ENCODE measurements around the gene TATDN3.
A peak's percentile ranks its signal among the peaks of the same experiment; 100 is the strongest.
"Not testable (repeated sequence)": the region's sequence is repeated elsewhere in the genome, so short reads cannot be mapped to it uniquely, and the experiment has no call there.

TATDN3 gene

GRCh38 chr1:212791676-212792395, at the start of gene TATDN3, which contains the start of gene NSL1:
Gene TATDN3, plus strand, starts transcription at chr1:212791894. Its CDS starts 28 bp downstream, at chr1:212791922.
Gene NSL1, minus strand, starts transcription at chr1:212791777. Its CDS starts 14 bp downstream, at chr1:212791763.
- DNase-seq (ENCODE audit: low read depth in 2 of 2): peak; percentile 80 to 82

GRCh38 chr1:212743901-212744475, 47.7 kb upstream of the TATDN3 start:
- no peak for DNase-seq (ENCODE audit: low read depth in 2 of 2)

GRCh38 chr1:212745303-212745702, 46.4 kb upstream of the TATDN3 start:
- no peak for DNase-seq (ENCODE audit: low read depth in 2 of 2)

DNA sequence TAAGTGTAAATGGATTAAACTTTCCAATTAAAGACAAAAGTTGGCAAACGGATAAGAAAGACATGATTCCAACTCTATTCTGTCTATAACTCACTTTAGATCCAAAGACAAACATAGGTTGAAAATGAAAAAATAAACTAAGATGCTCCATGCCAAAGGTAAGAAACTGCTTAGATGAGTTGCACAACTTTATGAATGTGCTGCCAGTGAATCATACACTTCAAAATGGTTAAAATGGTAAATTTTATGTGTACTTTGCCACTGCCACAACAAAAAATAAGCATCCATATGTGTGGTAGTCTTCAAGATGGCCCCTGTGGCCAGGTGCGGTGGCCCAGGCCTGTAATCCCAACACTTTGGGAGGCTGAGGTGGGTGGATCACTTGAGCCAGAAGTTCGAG, 45.1 kb upstream of the TATDN3 start:
- no peak for DNase-seq (ENCODE audit: low read depth in 2 of 2)

DNA sequence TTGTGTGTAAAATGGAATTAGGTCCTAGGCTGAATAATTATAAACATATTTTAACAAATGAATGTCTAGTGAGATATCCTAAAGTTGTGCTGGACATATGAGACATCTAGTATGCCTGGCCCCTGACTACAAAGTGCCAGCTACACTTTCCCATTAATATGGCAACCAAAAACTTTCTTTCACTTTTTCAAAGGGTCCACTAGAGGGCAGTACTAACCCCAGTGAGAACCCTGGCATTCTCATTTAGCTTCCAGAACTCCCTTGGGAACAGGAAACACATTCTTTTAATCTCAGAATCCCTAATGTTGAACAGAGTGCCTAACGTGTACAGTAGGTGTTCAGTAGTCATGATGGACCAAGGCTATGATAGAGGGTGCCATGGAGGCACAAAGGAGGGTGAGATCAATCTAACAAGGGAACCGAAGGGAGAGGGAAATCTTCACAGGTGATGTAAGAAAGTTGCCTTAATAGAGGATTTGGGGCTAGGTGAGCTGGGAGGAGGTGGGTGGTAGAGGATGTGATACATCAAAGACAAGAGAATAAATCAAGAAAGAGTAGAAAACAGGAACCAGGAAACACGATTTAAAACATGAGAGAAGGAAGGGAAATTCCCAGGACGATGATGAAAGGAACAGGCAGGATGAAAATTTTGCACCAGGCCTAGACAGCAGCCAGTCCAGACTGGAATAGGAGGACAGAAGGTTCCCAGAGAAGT, 41.7 kb upstream of the TATDN3 start:
- peak; percentile 52 to 53 for DNase-seq (ENCODE audit: low read depth in 2 of 2)

DNA sequence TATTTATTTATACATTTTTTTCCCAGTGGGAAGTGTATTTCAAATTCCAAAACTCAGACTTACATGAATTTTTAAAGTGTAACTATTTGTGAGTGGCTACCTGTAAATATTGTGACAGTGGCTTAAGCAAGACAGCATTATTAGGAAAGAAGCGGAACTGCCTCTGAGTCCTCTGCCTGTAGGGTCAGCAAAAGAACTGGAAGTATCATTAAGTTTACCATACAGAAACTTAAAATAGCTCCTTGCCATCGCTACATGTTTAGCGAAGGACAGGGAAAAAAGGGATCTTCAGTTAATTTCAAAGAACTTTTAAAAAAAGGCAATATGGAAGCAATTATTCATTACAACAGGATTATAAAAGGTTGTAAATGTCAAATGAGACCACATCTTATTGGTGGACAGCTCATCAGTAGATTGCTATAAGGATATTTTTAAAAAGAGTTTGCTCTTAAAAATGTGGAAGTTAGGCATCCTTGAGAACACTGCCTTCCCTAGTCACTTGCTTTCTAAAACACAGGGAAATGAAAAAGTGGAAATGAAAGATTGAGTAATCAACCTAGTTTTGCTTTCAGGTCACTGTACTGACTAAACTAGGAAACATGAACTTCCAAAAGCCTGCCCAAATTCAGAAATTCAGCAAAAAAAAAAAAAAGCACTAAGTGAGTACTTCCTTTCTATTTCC, 39.3 kb upstream of the TATDN3 start:
- no peak for DNase-seq (ENCODE audit: low read depth in 2 of 2)

DNA sequence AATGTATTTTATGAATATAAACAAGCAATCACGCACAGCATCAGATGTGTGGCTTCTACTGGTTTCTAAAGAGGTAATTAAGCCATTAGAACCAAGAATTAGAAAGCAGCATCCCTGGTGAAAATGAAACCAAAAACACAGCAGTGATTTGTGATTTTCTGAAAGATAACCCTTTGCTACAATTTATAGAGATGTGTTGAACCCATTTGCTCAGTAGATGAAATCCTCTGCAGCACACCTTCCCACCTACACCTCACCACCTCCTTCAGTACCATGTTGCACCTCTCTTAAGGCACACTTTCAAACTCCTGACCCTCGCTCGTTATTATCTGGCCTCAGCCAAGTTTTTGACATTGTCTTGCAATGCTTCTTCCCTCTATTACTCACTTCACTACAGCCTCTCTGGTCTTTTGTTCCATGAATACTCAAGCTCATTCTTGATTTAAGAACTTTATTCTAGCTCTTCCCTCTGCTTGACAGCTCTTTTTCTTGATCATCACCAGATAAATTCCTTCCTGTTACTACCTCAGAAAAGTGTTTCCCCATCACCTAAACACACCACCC, 38.7 kb upstream of the TATDN3 start:
- DNase-seq (ENCODE audit: low read depth in 2 of 2): no peak

DNA sequence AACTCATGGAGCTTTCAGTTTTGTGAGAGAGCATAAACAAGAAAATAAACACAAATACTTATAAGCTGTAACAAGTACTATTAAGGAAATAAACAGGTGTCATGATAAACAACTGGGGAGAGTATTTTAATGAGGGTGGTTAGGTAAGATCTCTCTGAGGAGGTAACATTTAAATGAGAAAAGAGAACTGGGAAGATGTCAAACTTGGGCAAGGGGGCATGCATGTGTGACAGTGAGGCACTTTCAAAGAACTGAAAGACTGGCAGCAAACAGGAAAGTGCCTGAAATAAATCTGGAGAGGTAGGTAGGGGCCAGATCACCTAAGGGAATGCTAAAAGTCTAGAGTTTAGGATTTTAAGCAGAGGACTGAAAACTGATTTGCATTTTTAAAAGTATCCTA, 37.9 kb upstream of the TATDN3 start:
- no peak for DNase-seq (ENCODE audit: low read depth in 2 of 2)

DNA sequence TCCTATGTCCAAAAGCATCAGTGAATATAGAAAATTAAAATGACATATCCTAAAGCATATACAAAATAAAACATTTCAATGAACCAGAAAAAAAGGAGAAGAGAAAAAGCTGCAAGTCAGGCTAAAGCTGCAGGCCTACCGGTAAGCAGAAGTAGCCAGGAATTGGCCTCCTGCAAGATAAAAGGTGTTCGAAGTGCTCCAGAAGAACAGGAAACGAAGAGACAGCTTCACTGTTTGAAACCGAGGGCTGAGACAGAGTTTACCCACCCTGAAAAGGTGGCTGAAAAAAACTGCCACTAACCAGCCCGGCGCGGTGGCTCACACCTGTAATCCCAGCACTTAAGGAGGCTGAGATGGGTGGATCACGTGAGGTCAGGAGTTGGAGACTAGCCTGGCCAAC, 37.5 kb upstream of the TATDN3 start:
- DNase-seq (ENCODE audit: low read depth in 2 of 2): no peak

- DNase-seq (ENCODE audit: low read depth in 2 of 2): no peak
Measured at GRCh38 chr1:212754680-212755079, 37.0 kb upstream of the TATDN3 start.

DNA sequence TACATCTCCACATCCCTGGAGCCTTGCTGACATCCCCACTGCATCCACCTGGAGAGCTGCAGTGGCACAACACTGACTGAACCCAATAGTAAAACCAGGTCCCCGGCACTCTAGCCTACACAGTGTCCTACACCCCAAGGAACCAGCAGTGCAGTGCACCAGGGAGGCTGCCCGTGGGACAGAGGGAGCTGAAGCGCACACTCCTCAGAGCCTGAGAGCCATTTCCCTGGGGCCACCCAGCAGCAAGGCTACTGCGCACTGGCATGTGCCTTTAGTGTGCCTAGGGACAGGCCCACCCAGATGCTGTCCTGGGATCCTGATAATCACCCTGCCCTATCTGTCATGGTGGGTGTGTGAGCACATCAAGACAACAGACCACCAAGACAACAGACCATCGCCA, 32.0 kb upstream of the TATDN3 start:
- no peak for DNase-seq (ENCODE audit: low read depth in 2 of 2)

DNA sequence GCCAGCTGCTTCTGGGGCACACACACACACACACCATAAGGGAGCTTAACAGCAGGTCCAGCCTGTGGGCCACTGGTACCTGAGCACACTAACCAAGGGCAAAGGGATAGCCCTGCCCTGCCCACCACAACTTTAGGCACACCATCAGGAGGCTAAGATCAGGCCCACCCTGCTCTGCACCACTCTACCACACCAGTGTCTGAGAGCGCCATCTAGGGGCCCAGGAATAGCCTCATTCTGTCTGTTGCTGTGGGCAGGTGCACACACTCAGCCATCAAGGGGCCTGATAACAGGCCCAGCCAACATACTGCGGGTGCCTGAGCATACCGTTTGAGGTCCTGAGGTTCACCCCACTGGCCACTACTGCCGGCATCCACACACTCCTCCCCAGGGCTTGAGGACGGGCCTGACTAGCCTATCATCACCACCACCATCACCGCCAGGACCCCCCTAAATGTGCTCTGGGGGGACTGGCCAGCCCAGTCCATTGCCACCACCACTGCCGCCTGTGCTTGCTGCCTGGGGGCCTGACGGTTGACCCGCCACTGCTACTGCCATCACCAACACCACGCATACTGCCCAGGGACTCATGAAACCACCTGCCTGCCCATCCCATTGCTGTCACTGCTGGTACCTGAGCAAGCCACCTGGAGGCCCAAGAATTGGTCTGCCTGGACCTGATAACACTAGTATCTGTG, 31.4 kb upstream of the TATDN3 start:
- no peak for DNase-seq (ENCODE audit: low read depth in 2 of 2)

GRCh38 chr1:212762234-212762633, 29.5 kb upstream of the TATDN3 start:
- no peak for DNase-seq (ENCODE audit: low read depth in 2 of 2)

DNA sequence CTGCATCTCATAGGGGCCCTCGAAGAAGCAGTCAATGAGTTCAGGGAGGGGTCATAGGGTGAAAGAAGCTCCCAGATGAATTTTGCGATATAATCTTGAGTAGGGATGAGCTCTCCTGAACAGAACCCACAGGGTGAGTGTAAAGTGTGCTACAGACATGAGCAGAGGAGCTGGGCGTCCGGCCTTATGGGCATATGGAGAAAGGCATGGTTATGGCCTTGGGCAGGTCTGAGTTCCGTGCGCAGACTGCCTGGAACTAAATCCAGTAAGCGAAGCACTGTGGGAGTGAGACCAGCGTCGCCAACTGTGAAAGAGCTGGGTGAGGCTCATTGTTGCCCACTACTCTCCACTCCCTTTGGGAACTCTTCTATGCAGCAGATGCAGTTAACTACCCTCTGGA, 28.9 kb upstream of the TATDN3 start:
- no peak for DNase-seq (ENCODE audit: low read depth in 2 of 2)

GRCh38 chr1:212764718-212765281, 26.9 kb upstream of the TATDN3 start:
- not testable (repeated sequence) for DNase-seq (ENCODE audit: low read depth in 2 of 2)

DNA sequence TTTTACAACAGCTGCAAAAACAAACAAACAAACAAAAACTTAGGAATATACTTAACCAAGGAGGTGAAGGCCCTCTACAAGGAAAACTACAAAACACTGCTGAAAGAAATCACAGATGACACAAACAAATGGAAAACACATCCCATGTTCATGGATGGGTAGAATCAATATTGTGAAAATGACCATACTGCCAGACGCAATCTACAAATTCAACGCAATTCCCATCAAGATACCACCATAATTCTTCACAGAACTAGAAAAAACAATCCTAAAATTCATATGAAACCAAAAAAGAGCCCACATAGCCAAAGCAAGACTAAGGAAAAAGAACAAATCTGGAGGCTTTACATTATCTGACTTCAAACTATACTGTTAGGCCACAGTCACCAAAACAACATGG, 24.9 kb upstream of the TATDN3 start:
- DNase-seq (ENCODE audit: low read depth in 2 of 2): not testable (repeated sequence)

DNA sequence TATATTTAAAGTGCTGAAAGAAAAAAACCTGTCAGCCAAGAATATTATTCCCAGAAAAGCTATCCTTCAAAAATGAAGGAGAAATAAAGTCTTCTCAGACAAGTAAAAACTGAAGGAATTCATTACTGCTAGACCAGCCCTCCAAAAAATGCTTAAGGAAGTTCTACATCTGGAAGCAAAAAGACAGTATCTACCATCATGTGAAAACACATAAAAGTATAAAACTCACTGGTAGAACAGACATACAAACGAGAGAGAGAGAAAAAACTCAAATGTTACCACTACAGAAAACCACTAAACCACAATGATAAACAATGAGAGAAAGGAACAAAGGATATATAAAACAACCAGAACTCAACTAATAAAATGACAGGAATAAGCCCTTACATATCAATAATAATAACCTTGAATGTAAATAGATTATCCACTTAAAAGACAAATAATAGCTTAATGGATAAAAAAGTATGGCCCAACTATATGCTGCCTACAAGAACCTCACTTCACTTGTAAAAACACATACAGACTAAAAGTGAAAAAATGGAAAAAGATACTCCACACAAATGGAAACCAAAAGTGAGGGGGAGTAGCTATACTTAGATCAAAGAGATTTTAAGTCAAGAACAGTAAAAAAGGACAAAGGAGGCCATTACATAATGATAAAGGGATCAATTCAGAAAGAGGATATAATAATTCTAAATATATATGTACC, 22.1 kb upstream of the TATDN3 start:
- DNase-seq (ENCODE audit: low read depth in 2 of 2): no peak

DNA sequence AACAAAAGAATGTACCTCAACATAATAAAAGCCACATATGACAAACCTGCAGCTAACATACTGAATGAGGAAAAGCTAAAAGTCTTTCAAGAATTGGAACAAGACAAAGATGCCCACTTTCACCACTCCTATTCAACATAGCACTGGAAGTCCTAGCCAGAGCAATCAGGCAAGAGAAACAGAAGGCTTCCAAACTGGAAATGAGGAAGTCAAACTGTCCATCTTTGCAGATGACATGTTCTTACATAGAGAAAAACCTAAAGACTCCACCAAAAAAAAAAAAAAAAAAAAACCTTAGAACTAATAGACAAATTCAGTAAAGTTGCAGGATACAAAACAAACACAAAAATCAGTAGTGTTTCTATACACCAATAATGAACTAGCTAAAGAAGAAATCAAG, 20.4 kb upstream of the TATDN3 start:
- DNase-seq (ENCODE audit: low read depth in 2 of 2): no peak

- no peak for DNase-seq (ENCODE audit: low read depth in 2 of 2)
Measured at GRCh38 chr1:212773011-212773410, 18.7 kb upstream of the TATDN3 start.

DNA sequence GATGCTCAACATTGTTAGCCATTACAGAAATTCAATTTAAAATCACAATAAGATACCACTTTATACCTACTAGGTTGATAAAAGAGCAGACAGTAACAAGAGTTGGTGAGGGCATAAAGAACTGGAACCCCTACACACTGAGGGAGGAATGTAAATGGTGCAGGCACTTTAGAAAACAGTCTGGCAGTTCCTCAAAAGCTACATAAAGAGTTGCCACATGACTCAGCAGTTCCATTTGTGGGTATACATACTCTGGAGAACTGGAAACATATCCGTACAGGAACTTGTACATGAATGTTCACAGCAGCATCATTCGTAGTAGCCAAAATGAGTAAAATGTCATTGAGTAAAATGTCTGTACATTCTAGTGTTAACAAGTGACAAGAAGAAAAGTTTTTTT, 17.1 kb upstream of the TATDN3 start:
- DNase-seq (ENCODE audit: low read depth in 2 of 2): no peak

Data from fibroblast of skin of left biceps (primary cell).